NCI-H82 treated with DMSO at 0.1 percent for 48 hours (cell line): ENCODE data around the gene SUB1.

Source experiments
- DNase-seq: peaks from one replicate; lab custom pipeline; 2025; ENCODE audit not compliant: unreplicated experiment; lab: John Stamatoyannopoulos, UW

The SUB1 gene

GRCh38 chr5:32638309-32638708 is 53.0 kb downstream of the SUB1 start:
- DNase-seq, result no peak

DNA sequence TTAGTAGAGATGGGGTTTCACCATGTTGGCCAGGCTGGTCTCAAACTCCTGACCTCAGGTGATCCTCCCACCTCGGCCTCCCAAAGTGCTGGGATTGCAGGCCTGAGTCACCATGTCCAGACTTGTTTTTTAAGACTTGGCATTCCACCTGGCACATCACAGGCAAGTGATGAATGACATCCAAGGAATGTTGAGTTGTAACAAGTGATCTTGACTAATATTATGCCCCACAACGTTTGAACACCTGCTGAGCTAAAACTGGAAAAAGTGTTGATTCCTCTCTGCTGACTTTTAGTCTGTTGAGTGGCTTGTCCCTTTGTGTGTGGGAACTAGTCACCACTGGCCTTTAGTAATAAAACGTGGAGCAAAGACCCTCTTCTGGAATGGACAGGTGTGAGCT is 54.6 kb downstream of the SUB1 start:
- DNase-seq, result no peak

GRCh38 chr5:32642276-32643002 is 57.1 kb downstream of the SUB1 start:
- no peak for DNase-seq

DNA sequence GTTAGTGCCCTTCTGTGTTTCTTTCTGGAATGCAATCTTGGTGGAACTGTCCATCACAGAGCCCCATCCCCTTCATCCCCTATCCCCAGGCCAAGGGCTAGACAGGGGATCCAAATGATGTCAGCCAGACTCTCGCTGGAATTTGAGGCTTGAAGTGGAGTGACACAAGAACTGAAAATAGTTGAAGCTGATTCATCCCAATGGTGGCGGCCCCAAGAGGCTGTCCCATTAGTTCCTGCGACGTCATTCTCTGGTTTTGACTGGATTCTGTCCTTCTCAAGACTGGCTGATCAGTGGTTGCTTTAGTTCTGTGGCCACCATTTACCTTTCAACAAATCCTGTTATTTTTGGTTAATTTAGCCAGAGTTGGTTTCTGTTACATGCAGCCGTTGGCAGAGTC is 59.9 kb downstream of the SUB1 start:
- DNase-seq, result no peak

GRCh38 chr5:32646061-32646969 is 61.0 kb downstream of the SUB1 start:
- no peak for DNase-seq

- DNase-seq, result no peak
These were observed 65.7 kb downstream of the SUB1 start for GRCh38 chr5:32651088-32651487.

DNA sequence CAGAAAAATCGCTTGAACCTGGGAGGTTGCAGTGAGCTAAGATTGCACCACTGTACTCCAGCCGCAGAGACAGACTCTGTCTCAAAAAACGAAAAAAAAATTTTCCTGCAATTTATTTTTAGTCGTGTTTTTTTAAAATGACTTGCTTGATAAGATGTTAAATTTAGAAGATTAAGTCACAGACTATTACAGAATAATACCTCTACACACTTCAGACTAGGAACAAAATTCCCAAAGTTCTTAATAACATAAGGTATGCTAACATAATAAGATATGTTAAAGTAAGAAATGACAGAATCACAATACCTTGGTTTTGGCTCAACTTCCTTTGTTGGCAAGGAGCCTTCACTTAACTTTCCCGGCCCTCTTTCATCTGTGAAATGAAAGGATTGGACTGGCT is 66.3 kb downstream of the SUB1 start:
- DNase-seq, result no peak
